ENCODE measurements around the gene INHBB.

INHBB gene

DNA sequence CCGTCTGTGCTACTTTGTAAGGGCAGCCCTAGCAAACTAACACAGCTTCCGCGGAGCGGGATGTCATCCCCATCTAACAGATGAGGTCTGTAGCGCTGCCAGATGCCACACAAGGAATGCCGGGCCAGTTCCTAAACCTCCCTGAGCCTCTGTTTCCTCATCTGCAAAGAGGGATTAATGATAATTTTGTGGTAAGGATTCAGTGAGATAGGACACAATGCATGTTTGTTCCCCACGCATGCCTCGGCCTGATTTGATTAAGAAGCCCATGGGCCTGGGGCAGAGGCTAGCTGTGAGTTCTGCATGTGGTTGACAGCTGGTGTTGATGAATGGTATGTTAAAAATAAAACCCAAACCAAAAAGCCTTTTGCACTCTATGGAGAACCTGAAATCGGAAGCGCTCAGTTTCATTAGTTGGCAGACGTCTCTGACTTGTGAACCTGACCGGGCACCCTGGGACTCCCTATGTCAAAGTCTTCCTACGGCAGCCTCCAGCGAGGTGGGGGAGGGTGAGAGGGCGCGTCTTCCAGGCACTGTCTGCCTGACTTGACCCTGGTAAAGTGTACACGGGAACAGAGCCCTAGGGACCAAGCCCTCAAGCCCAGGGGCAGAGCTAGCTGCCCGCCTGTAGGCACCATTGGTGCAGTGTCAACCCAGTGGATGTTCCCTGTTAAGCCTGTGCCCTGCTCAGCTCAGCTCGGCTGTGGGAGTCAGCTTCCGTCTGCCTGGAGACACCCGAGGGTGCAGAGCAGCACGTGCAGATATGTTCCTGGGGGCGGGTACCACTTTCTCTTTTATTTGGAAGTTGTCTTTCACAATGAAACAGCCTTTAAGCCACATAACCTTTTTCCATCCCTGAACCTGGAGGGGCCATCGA is 14.8 kb upstream of the INHBB start:
- Histone ChIP-seq H3K27ac (replicated peaks) (no peak overlapping the region), H3K4me3 (replicated peaks; ENCODE audit: insufficient read depth, low read length) (no peak overlapping the region), H3K27me3 (ENCODE audit: insufficient read depth, poor library complexity, severe bottlenecking) (no peaks in the 10 kb centered on the region)
- TF ChIP-seq GABPA (IDR thresholded peaks at IDR 0.05; ENCODE audit: low read depth) (no peak), SPI1 (IDR thresholded peaks at IDR 0.05; ENCODE audit: borderline replicate concordance, low read depth) (no peak), POLR2AphosphoS5 (IDR thresholded peaks at IDR 0.05; ENCODE audit: low read depth) (no peak), CTCF (IDR thresholded peaks at IDR 0.05; ENCODE audit: insufficient read depth, low read length) (no peak), REST (IDR thresholded peaks at IDR 0.05; ENCODE audit: insufficient replicate concordance, low read depth) (no peak)
- no peak for DNase-seq (ENCODE audit: low read depth in 1 of 2, low spot score in 1 of 2)

DNA sequence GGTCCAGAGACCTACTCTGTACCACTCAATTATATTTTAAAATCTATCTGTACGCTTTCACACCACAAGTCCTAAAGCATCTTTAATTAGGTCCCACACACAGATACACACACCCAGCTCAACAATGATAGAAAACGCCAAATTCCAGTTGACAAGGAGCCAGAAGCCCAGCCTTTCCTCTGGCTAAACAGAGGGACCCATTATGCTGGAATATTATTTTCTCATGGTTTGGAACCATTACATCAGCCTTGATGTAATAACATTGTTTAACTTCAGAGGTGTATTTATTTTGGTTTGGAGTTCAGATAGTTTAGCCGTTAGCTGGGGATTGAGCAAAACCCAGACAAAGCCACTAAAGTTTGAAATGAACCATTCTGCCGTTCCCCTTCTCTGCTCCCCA is 14.0 kb upstream of the INHBB start:
- no peak for DNase-seq (ENCODE audit: low read depth in 1 of 2, low spot score in 1 of 2)
- TF ChIP-seq GABPA (IDR thresholded peaks at IDR 0.05; ENCODE audit: low read depth) = no peak
- TF ChIP-seq CTCF (IDR thresholded peaks at IDR 0.05; ENCODE audit: insufficient read depth, low read length) = no peak
- TF ChIP-seq POLR2AphosphoS5 (IDR thresholded peaks at IDR 0.05; ENCODE audit: low read depth) = no peak
- TF ChIP-seq SPI1 (IDR thresholded peaks at IDR 0.05; ENCODE audit: borderline replicate concordance, low read depth) = no peak
- TF ChIP-seq REST (IDR thresholded peaks at IDR 0.05; ENCODE audit: insufficient replicate concordance, low read depth) = no peak
- no peak overlapping the region for H3K27ac ChIP-seq (replicated peaks)
- H3K27me3 ChIP-seq (ENCODE audit: insufficient read depth, poor library complexity, severe bottlenecking) = no peaks in the 10 kb centered on the region
- H3K4me3 ChIP-seq (replicated peaks; ENCODE audit: insufficient read depth, low read length) = no peak overlapping the region

GRCh38 chr2:120332384-120332783 is 13.6 kb upstream of the INHBB start:
- Histone ChIP-seq H3K27ac (replicated peaks) (no peak overlapping the region), H3K27me3 (ENCODE audit: insufficient read depth, poor library complexity, severe bottlenecking) (no peaks in the 10 kb centered on the region), H3K4me3 (replicated peaks; ENCODE audit: insufficient read depth, low read length) (no peak overlapping the region)
- no peak for DNase-seq (ENCODE audit: low read depth in 1 of 2, low spot score in 1 of 2)
- no peak for TF ChIP-seq CTCF (IDR thresholded peaks at IDR 0.05; ENCODE audit: insufficient read depth, low read length)
- no peak for TF ChIP-seq SPI1 (IDR thresholded peaks at IDR 0.05; ENCODE audit: borderline replicate concordance, low read depth)
- TF ChIP-seq GABPA (IDR thresholded peaks at IDR 0.05; ENCODE audit: low read depth) = no peak
- TF ChIP-seq POLR2AphosphoS5 (IDR thresholded peaks at IDR 0.05; ENCODE audit: low read depth) = no peak
- TF ChIP-seq REST (IDR thresholded peaks at IDR 0.05; ENCODE audit: insufficient replicate concordance, low read depth) = no peak
